GM13976 (cell line): ENCODE measurements around the gene CBLIF.
A peak's percentile ranks its signal among the peaks of the same experiment; 100 is the strongest.

Source experiments
- DNase-seq: peaks from one replicate; pipeline ENCODE4 v3.0.0; 2012; ENCODE audit warnings: low spot score
- in situ Hi-C: fragments of 300-500 bp; cut with MboI; formaldehyde crosslinking; loops from one replicate; pipeline ENCODE4 v1.12.0; 2022; ENCODE audit warnings: low sequenced_read_pairs, mixed read lengths, inconsistent platforms; ENCODE audit not compliant: unreplicated experiment
- TF ChIP-seq, protein P1 (sequence below): IDR thresholded peaks from 2 replicates; pipeline ENCODE4 v1.5.1; 2012; ENCODE audit warnings: borderline replicate concordance, mild to moderate bottlenecking; ENCODE audit not compliant: insufficient read depth; ENCODE audit errors: extremely low read depth, missing control alignments, control extremely low read depth

CBLIF gene

DNA sequence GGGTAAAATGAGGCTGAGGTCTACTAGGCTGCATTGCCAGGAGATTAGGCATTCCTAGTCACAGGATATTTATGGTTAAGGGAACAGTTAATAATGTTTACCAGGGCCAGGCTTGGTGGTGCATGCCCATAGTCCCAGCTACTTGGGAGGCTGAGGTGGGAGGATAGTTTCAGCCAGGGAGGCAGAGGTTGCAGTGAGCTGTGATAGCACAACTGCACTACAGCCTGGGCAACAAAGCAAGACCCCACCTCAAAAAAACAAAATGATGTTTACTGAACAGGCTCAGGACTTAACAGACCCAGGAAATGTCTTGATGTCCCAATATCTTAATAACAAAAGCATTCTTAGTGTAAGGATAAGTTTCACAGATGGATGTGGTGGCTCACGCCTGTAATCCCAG lies 31.9 kb downstream of the CBLIF start:
- no peak for DNase-seq
- in situ Hi-C loops: loop anchor here (25.0 kb wide), 2 partner anchors 276 to 649 kb away; partner anchors contain the start of gene MS4A1
- TF ChIP-seq, protein P1, sequence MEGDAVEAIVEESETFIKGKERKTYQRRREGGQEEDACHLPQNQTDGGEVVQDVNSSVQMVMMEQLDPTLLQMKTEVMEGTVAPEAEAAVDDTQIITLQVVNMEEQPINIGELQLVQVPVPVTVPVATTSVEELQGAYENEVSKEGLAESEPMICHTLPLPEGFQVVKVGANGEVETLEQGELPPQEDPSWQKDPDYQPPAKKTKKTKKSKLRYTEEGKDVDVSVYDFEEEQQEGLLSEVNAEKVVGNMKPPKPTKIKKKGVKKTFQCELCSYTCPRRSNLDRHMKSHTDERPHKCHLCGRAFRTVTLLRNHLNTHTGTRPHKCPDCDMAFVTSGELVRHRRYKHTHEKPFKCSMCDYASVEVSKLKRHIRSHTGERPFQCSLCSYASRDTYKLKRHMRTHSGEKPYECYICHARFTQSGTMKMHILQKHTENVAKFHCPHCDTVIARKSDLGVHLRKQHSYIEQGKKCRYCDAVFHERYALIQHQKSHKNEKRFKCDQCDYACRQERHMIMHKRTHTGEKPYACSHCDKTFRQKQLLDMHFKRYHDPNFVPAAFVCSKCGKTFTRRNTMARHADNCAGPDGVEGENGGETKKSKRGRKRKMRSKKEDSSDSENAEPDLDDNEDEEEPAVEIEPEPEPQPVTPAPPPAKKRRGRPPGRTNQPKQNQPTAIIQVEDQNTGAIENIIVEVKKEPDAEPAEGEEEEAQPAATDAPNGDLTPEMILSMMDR: no peak

GRCh38 chr11:59812220-59812619 lies 33.1 kb downstream of the CBLIF start:
- TF ChIP-seq, protein P1: no peak
- in situ Hi-C loops: loop anchor here (25.0 kb wide), 2 partner anchors 275 to 650 kb away; partner anchors contain the start of gene MS4A1
- DNase-seq: no peak

- no peak for DNase-seq
- in situ Hi-C loops: loop anchor here (25.0 kb wide), 2 partner anchors 274 to 651 kb away; partner anchors contain the start of gene MS4A1
- TF ChIP-seq, protein P1: no peak
These were observed 34.4 kb downstream of the CBLIF start for GRCh38 chr11:59810911-59811259.

DNA sequence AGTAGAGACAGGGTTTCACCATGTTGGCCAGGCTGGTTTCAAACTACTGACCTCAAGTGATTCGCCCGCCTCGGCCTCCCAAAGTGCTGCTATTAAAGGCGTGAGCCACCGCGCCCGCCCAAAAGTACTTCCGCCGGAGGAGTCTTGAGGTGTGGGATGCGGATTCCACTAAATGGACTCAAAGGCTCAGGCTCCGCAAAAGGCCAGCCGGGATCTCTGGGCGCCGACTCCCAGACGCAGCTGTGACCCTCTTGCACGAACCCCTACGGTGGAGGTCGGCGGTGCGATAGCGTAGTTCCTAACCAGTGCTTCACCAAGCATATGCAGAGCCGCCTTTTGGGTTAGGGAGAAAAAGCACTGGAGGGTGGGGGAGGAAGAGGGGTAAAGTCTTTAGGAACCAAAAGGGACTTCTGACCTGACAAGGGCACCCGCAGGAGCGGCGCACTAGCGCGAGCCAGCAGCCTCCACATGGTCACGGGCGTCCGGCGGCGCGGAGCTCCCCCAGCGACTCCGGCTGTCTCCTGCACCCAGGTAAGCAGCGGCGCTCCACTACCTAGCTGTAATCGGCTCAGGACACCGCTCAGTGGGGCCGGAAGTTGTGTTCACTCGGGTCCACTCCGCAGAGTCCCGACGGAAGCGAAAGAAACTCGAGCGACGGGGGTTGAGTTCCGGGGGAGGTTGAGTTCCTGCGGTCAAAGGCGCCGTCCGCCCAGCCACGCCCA lies 34.9 kb downstream of the CBLIF start, which contains the start of gene MRPL16:
MRPL16 (minus strand) TSS at position 590 of the 722 bp plus-strand sequence; CDS start at position 470, 120 bp downstream.
- TF ChIP-seq, protein P1: no peak
- in situ Hi-C loops: loop anchor here (25.0 kb wide), 2 partner anchors 273 to 652 kb away; partner anchors contain the start of gene MS4A1
- DNase-seq: peak; percentile 89

GRCh38 chr11:59807047-59807610 lies 38.2 kb downstream of the CBLIF start:
- TF ChIP-seq, protein P1: no peak
- in situ Hi-C loops: loop anchor here (25.0 kb wide), 2 partner anchors 270 to 655 kb away; partner anchors contain the start of gene MS4A1
- DNase-seq: no peak

GRCh38 chr11:59804061-59804460 lies 41.2 kb downstream of the CBLIF start:
- in situ Hi-C loops: loop anchor here (5.0 to 25.0 kb wide), 3 partner anchors 47 to 658 kb away; partner anchors contain the start of genes MS4A1 and STX3
- TF ChIP-seq, protein P1: no peak
- no peak for DNase-seq
